GM12865 (cell line): ENCODE measurements around the gene RNGTT.
"Not testable (repeated sequence)": the region's sequence is repeated elsewhere in the genome, so short reads cannot be mapped to it uniquely, and the experiment has no call there.

Experiments
- DNase-seq: peaks from one replicate; pipeline ENCODE4 v3.0.0; 2010; ENCODE audit warnings: low read depth
- H3K4me3 ChIP-seq: 2 replicates; pipeline ENCODE4 v1.5.1; 2011; ENCODE audit warnings: mild to moderate bottlenecking, low read depth, low read length, control low read depth
- TF ChIP-seq, protein P1 (sequence below): IDR thresholded peaks from 2 replicates; pipeline ENCODE4 v1.5.1; 2011; ENCODE audit warnings: low read length, control low read depth, low read depth, inconsistent platforms; ENCODE audit not compliant: insufficient read depth; ENCODE audit errors: missing control alignments

Gene RNGTT

DNA sequence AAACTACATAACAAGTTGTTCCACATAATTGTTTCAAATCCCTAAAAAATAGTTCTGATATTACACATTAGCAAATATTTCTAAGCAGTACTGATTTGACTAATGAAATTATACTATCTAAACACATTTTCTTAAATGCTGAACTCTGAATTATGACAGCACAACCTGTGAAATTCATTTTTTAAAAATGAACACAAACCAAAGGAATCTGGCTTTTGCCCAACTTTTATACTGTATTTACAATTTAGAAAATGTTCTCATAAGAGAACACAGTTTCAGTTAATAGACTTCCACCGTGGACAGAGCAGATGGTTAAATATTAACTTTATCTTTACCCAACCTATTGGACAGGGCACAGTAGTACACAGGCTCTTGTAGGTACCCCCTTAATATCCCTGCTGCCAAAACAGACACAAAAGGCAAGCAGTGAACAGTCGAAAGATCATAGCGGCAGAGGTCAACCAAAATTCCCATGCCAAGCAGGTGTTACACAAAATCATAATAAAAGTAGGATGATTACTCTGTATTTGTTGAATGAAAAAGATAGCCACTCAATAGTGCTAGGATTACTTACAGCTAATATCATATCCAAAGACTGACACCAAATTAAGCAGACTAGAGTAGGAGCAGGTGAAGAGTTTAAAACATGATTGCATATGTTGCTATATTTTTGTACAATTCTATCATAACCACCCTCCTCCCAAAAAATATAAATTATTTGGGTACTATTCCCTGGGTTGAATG, 122.5 kb downstream of the RNGTT start:
- H3K4me3 ChIP-seq, result no peak overlapping the region
- TF ChIP-seq, protein P1, sequence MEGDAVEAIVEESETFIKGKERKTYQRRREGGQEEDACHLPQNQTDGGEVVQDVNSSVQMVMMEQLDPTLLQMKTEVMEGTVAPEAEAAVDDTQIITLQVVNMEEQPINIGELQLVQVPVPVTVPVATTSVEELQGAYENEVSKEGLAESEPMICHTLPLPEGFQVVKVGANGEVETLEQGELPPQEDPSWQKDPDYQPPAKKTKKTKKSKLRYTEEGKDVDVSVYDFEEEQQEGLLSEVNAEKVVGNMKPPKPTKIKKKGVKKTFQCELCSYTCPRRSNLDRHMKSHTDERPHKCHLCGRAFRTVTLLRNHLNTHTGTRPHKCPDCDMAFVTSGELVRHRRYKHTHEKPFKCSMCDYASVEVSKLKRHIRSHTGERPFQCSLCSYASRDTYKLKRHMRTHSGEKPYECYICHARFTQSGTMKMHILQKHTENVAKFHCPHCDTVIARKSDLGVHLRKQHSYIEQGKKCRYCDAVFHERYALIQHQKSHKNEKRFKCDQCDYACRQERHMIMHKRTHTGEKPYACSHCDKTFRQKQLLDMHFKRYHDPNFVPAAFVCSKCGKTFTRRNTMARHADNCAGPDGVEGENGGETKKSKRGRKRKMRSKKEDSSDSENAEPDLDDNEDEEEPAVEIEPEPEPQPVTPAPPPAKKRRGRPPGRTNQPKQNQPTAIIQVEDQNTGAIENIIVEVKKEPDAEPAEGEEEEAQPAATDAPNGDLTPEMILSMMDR, result no peak
- DNase-seq, result no peak

- no peak overlapping the region for H3K4me3 ChIP-seq
- DNase-seq, result no peak
- TF ChIP-seq, protein P1, result no peak
Observed at GRCh38 chr6:88840289-88840688, 123.1 kb downstream of the RNGTT start.

DNA sequence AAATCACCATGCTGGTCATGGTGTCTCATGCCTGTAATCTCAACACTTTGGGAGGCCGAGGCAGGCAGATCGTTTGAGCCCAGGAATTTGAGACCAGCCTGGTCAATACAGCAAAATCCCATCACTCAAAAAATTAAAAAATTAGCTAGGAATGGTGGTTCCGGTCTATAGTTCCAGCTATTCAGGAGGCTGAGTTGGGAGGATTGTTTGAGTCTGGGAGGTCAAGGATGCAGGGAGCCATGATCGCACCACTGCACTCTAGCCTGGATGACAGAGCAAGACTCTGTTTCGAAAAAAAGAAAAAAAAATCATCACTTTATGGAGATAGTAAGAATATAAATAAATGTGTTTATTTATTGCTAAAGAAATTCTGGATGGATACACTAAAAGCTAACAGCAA, 124.1 kb downstream of the RNGTT start:
- no peak overlapping the region for H3K4me3 ChIP-seq
- TF ChIP-seq, protein P1, result no peak
- no peak for DNase-seq

DNA sequence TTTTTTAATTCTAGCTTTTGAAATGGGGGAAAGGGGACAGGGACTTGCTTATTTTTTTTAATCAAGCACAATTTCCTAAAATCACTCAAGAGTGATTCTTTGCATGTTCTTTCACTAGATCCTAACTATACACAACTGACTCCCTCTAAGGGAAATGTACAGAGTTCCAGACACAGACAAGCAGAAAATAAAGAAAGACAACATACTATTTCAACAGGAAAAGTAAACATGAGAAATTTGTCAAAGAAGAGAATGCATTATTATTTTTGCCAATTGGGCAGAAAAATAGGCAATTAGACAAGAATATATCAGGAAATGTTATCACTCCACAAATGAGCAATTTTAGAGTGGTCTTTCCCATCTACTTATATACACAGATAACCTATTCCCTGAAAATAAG, 128.2 kb downstream of the RNGTT start:
- H3K4me3 ChIP-seq, result no peak overlapping the region
- no peak for DNase-seq
- TF ChIP-seq, protein P1, result no peak

- H3K4me3 ChIP-seq, DNase-seq: not testable (repeated sequence)
Observed at GRCh38 chr6:88833071-88833470, 130.3 kb downstream of the RNGTT start.

GRCh38 chr6:88827599-88827998, 135.8 kb downstream of the RNGTT start:
- not testable (repeated sequence) for H3K4me3 ChIP-seq, DNase-seq

- DNase-seq, result no peak
- TF ChIP-seq, protein P1, result no peak
Observed at GRCh38 chr6:88825856-88826255, 137.6 kb downstream of the RNGTT start.

GRCh38 chr6:88823998-88824397, 139.4 kb downstream of the RNGTT start:
- no peak overlapping the region for H3K4me3 ChIP-seq
- DNase-seq, result no peak
- TF ChIP-seq, protein P1, result no peak

More at GRCh38 chr6:88825856-88826255, 137.6 kb downstream of the RNGTT start:
- H3K4me3 ChIP-seq, result no peak overlapping the region
